ENCODE measurements around the gene TRABD2B. TPM values are rescaled to one million over a fixed set of nuclear protein-coding genes. Genes with fewer than 3 reads are reported as not detected.

Gene TRABD2B
- total RNA-seq, 1 experiment from 2014 or later, result not detected

GRCh38 chr1:47725000-47725473 is 272.1 kb downstream of the TRABD2B start:
- no peak for DNase-seq (ENCODE audit: low read depth)

GRCh38 chr1:47724432-47724999 is 272.7 kb downstream of the TRABD2B start:
- DNase-seq (ENCODE audit: low read depth), result no peak

- no peak for DNase-seq (ENCODE audit: low read depth)
Observed at GRCh38 chr1:47722909-47723580, 274.1 kb downstream of the TRABD2B start.

- no peak for DNase-seq (ENCODE audit: low read depth)
Observed at GRCh38 chr1:47722101-47722500, 275.1 kb downstream of the TRABD2B start.

GRCh38 chr1:47720111-47720510 is 277.1 kb downstream of the TRABD2B start:
- DNase-seq (ENCODE audit: low read depth), result no peak

- DNase-seq (ENCODE audit: low read depth), result no peak
Observed at GRCh38 chr1:47717341-47717740, 279.8 kb downstream of the TRABD2B start.

- DNase-seq (ENCODE audit: low read depth), result no peak
Observed at GRCh38 chr1:47713975-47714767, 283.0 kb downstream of the TRABD2B start.

- DNase-seq (ENCODE audit: low read depth), result no peak
Observed at GRCh38 chr1:47713333-47713953, 283.7 kb downstream of the TRABD2B start.

- DNase-seq (ENCODE audit: low read depth), result no peak
Observed at GRCh38 chr1:47712596-47713299, 284.4 kb downstream of the TRABD2B start.

- no peak for DNase-seq (ENCODE audit: low read depth)
Observed at GRCh38 chr1:47711848-47712492, 285.2 kb downstream of the TRABD2B start.

- DNase-seq (ENCODE audit: low read depth), result no peak
Observed at GRCh38 chr1:47711184-47711847, 285.9 kb downstream of the TRABD2B start.

Other genes with a start within 250 kb of the TRABD2B start
- not detected in 2 replicates for gene SLC5A9, start 225.3 kb upstream of the TRABD2B start, total RNA-seq (2014; rRNA removed; shearing (Covaris generic))